ENCODE data around the gene STAT4.
"Not testable (repeated sequence)": the region's sequence is repeated elsewhere in the genome, so short reads cannot be mapped to it uniquely, and the experiment has no call there.

The STAT4 gene

DNA sequence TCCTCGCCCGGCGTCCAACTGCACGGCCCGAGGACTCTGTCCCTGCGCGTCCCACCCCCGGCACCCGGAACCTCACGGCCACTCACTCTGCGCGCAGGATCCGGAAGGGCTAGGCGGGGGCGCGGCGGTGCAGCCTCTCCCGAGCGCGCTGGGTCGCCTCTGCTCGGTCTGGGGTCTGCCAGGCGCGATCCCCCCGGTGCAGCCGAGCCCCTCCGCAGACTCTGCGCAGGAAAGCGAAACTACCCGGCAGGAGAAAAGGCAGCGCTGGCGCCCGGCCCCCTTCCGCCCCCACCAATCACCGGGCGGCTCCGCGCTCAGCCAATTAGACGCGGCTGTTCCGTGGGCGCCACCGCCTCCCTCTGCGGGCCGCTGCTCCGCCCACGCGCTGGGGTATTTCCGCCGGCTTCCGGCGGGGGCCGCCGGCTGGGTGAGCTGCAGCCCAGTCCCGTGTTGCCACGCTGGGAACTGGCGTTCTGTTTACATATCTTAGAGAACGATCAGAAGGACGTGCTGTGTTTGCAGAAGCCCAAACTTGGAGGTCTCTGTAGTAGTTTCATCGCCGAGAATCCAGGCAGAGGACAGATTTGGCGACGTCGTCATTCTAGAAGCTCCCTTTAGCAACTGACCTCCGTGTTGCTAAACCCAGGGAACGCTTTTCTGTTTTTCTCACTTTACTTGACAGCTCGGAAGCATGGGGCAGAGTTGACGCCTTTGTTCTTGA is 136.7 kb downstream of the STAT4 start, which contains the start of gene STAT1:
Gene STAT1, minus strand, starts transcription at position 240 of the 721 bp plus-strand sequence. CDS start 4,168 bp downstream, outside the sequence.
- peak; percentile 92 to 95 for DNase-seq

DNA sequence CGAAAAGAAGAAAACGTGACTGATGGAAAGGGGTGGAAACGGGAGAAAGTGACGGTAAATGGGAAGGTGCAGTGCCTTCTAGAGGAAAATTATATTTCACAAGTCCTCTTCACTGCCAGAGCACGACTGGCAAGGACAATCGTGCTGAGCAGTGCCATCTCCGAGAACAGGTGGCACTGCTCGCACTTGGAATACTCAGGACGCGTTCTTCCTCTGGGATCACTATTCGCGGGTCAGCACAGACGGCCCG is 137.2 kb downstream of the STAT4 start:
- no peak for DNase-seq

DNA sequence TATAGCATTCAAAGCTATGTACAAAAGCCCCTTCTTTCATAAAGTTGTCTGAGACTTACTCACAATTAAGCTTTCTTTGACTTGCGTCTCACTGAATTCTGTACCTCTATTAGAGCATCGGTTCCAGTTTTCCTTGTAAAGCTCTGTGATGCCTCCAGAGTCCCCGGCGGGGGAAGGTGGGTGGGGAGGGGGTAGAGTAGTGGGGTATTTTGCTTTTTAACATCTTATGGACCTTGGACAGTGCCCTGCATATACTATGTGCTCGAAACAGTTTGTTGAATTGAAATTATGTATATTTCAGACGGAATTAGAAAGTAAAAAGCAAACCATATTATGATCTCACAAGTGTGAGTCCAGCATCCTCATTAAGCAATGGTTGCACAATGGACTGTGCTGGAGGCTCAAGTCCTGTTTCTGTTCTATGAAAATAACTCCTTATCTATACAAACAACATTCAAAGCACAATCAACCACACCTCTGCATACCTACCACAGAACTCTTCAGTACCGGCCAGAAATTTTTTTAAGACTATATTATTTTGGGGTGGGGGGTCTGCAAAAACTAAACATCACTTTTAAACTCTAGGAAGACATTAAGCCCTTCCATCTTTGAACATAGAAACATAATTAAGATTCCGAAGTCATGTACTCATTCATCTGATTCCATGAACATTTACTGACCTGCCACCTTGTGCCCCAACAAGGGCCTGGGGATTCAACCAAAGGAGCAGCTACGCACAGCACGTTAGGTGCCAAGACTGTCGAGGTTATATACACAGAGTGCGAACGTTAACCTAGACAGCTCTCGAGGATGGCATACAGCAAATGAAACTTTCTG is 137.7 kb downstream of the STAT4 start:
- no peak for DNase-seq

DNA sequence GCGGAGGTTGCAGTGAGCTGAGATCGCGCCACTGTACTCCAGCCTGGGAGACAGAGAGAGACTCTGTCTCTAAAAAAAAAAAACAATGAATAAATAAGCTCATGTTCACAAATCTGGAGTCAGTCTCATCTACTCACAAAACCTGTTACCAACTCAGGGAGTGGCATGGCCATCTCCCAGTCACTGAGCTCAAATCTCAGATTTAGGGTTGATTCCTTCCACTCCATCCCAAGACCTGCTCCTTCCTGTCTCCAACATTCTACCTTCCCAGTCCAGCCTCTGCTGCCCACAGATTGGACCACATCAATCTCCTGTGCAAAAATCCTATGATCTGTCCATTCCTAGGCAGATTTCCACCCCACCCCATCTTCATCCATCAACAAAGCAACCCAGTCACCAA is 138.4 kb downstream of the STAT4 start:
- DNase-seq = no peak

DNA sequence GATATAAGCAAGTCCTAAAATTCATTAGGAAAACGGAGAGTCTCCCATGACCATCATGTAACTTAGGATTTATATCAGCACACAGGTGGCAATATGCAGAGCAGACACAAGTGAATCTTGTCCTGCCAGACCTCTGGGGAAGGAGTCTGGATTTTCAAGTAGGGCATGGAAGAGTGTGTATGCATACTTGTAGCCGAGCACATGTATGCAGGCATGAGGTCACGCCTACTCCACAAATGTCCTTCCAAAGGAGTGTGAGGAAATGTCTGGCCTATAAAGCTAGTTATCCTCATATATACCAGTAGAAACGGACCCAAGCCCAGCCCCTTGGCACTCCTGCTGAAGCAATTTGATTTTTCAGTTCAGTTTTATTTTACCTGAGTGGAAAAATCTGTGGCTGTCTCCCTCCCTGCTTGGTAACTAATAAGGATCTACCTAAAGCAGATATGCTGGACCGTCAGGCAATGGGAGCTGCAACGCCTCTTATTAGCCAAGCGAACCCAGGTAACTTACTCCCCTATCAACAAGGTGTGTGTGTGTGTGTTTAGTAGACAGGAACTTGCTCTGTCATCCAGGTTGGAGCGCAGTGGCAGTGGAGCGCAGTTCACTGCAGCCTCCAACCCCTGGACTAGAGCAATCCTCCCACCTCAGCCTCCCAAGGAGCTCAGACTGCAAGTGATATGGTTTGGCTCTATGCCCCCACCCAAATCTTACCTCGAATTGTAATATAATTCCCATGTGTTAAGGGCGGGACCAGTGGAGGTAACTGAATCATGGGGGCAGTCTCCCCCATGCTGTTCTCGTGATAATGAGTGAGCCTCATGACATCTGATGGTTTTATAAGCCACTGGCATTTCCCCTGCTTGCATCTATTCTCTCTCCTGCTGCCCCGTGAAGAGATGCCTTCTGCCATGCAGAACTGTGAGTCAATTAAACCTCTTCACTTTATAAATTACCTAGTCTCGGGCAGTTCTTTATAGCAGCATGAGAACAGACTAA is 139.6 kb downstream of the STAT4 start:
- no peak for DNase-seq

DNA sequence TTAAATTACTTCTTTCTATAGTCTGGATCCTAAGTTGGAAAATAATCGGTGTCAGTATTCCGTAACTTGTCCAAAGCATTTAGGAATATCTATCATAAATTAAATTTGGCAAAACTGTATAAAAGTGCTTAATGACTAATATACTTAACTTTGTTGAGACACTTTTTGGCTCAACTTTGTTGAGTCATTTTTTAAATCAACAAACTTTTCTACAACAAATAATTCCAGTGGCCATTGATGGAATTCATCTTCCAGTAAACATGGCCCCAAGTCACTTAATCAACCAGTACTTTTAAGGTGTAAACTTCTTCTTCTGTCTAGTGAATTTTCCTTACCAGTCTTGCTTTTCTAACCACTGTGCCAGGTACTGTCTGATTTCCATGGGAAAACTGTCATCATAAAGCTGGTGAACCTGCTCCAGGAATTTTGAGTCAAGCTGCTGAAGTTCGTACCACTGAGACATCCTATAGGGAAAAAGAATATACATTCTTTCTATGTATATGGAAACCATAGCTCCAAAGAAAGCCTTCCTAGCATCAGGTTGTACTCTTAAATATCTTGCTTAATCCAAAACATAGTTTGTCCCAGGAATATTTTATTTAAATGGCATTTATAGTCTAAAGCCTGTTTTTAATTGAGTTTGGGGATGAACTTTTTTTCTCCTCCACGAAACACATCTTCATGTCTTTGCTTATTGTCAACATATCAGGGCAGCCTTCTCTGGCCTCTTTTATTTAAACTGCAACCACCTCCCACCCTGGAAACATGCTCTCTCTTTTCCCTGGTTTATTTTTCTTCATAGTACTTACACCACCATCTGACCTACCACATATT is 141.0 kb downstream of the STAT4 start:
- DNase-seq = no peak

DNA sequence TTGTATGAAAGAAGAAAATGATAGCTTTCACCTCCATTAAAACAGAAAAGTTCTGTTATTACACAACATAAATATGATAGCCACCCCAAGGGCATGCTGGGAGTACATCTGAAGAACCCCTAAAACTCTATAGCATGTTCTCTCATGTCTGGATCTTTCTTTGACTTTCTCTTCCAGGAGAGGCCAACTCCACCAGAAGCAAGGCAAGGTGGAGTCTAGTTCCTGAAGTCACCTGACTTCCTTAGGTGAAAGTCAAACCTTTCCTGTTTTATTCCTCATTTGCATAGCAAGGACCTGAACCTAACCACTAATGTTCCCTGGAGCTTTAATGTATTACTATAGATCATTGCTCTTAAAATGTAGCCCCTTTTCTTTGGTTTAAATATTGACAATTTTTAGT is 142.5 kb downstream of the STAT4 start:
- DNase-seq = no peak

DNA sequence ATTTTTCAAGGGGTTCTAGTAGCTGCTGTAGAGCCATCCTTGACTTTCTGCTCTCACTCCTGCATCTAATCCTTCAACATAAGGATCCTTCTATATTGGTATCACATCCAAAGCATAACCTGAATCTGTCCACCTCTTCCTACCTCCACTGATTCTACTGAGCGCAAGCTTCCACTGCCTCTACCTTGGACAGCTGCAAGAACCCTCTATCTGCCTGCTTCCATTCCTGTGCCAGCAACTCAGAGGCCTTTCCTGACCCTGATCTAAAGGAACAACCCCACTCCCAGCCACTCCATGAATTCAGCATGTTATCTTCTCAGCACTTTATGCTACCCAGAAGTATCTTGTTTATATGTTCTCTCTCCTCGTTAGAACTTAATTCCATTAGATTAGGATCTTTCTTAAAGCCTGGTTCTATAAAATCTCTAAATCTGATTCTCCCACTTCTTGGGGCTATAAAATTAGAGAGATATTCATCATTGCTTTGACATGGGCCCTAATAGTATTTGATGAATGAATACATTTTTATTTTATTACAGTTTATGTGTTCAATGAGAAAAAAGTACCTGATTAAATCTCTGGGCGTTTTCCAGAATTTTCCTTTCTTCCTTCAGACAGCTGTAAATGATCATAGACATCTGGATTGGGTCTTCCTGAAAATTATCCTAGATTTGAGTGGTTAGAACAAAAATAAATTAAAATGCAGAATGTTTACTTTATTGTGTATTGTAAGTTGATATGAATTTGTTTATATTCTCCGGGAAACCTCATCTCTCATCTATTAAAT is 143.6 kb downstream of the STAT4 start:
- DNase-seq = no peak

DNA sequence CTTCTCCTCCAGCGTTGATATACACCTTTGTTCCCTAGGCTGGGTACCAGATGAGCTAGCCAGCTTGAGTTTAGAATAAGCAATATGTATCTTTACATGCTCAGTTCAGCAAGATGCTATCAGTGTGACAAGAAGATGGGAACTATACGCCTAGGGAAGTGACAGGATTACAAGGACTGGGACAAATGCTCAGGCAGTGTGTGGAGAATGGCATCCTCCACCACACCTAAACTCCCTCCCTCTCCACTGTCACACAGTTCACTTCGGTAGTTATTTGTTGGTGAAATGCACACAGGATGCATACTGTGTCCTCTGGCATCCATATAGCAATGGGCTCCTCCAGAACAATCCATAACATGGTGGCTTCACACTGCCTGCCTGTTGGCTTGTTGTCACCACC is 144.5 kb downstream of the STAT4 start:
- DNase-seq = no peak

DNA sequence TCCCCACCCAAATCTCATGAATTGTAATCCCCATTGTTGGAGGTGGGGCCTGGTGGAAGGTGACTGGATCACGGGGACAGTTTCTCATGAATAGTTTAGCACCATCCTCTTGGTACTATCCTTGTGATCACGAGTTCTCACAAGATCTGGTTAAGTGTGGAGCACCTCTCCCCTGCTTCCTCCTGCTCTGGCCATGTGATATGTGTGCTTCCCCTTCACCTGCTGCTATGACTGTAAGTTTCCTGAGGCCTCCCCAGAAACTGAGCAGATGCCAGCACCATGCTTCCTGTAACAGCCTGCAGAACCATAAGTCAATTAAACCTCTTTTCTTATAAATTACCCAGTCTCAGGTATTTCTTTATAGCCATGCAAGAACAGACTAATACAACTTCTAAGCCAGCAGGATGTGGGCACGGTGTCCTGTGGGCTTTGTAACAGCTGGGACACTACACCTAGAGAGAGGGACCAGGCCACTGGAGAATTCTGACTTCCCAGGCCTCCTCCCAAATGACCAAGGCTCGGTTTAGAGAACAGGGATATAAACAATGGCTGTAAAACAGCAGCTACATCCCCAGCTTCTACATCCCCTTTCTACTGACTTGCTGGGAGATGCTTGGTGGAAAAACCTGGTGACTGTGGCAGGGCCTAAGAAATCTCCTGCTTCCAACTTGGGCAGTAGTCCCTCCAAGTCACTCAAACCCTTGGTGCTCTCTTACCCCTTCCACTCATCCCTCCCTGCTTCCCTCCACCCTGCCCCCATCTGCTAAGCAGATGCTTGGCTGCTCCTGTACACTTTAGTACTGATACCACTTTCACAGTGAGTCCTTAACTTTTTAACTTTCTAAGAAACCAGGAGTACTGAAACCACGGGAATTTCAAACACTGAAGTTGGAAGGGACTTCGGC is 147.1 kb downstream of the STAT4 start:
- DNase-seq = no peak

DNA sequence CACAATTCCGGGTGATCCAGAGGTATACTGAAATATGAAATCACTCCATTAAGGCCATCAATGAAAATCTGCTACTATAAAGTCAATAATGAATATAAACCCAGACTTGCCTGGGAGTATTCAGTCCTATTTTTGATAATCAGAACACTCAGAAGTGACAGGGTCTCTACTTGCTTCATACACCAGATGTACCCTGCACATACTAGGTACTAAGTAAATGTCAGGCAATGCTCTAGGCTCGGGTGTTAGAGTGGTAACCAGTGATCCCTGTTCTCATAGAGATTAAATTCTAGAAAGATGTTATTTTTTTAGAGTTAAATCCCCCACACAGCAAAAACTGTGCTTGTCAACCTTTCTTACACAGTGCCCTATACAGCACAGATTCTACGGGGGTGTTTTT is 149.2 kb downstream of the STAT4 start:
- no peak for DNase-seq

DNA sequence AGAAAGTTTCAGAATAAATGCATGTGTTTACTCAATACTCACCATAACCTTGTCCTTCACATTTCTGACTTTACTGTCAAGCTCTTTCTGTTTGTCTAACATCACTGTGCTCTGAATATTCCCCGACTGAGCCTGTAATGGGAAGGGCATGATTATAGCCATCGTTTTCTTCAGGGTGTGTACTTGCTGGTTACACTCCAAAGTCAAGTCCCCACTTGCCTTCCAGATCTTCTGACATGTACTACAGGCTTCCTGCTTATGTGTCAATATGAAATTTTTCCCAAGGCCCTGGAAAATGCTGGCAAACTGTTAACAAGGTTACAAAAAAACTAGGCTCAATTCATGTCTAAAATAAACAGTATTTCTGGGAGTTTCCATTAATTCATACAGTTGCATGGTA is 149.8 kb downstream of the STAT4 start:
- DNase-seq = no peak

DNA sequence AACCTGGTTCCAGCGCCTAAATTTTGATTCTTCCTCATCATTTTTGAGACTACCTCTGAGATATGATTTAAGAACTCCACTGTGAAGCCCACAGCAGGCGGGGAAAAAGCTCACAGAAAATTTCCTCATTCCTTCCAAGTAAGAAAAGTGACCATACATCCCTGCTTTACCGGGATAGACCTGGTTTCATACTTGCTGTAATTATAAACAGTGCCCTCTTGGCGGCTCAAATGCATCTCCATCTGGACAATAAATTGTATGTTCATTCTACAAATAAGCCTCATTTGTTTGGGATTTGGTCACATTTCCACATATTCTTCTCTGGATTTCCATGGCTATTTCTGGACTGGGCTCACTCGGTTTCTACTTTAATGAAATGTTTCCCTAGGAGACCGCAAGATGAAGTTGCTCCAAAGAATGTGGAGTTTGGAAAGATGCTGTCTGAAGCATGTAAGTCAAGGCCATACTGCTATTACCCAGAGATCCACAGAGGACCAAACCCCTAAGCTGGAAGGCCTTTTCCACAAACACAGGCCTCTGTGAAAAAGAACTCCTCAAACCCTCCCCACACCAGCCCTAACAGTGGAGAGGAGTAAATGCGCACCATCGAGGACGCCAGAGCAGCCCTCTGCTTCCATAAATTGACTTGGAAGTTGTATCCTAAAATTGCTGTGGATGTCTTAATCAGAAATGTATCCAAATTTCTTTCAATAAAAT is 150.7 kb downstream of the STAT4 start:
- DNase-seq = no peak

DNA sequence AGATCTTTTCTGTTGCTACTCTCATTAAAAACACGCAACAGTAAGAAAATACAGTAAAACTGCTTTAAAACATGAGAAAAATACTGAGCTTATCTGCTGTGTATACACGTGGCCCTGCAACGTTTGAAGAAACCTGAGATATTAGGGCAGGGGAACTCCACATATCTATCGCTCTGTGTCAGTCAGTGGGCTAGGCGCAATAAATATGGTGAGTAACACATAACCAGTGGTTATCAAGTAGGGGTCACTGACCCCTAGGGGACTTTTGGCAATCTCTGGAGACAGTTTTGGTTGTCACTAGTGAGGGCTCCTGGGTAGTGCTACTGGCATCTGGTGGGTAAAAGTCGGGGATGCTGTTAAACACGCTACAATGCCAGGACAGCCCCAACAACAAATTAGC is 151.7 kb downstream of the STAT4 start:
- no peak for DNase-seq

DNA sequence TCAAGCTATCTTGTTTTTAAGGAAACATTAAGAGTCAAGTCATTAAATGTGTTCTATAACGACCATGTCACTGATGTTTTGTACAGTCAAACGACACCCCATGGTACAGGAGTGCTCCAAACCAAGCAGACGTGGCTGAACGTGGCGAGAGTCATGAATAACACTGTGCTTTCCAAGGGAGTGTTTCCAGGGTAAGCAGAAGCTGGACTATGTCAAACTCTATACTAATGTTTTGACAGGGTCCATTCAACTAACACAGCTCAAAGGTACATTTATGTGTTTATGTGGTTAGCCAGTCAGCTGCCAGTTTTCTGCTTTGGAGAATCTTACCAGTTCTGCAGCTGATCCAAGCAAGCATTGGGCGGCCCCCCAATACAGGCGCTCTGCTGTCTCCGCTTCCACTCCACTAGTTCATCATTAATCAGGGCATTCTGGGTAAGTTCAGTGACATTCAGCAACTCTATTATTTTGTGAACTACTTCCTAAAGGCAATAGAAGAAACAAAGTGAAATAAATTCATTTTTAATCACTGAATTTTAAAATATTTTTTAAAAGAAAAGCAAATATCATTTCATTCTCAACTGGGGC is 153.2 kb downstream of the STAT4 start:
- DNase-seq = no peak

DNA sequence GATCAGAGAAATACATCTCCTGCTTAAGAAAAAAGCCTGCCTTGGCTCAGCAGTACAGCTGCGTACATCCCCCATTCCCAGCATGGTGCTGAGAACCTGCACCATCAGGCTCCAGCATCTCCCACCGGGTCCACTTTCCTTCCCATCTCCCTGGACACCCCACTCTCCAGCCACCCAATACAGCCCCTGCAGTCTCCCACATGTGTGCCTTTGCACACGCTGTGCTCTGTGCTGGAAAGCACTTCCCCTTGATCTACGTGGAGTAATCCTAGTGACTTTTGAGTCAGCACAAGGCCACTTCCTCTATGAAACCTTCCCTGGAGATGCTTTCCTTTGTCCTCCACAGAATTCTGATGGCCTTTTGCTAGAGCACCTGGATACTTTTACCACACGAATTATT is 153.8 kb downstream of the STAT4 start:
- no peak for DNase-seq

DNA sequence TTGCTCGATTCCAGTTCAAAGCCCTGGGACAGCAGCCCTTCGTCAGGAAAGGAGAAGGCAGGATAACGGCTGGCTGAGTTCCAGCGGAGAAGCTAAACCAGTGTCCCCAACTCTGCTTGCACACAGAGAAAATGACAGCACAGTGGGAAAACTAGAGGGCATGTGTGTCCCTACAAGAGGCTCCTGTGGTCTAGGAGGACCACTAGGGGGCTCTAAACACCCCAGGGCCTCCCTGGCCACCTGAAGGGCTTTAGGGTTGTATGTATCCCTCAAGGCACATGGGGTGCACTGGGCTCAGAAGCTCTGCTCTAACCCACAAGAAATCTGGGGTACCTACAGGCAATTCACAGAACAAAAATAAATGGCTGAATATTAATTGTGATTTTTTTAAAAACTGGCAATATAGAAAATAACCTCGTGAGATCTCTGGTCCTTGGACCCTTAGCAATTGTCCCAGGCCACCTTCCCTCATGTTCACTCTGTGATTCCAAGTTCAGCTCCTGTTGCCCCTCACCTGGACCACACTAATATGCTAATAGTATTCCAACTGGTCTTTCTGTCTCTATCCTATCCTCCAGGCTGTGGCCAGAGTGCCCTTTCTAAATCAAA is 154.4 kb downstream of the STAT4 start:
- peak; percentile 45 to 56 for DNase-seq

DNA sequence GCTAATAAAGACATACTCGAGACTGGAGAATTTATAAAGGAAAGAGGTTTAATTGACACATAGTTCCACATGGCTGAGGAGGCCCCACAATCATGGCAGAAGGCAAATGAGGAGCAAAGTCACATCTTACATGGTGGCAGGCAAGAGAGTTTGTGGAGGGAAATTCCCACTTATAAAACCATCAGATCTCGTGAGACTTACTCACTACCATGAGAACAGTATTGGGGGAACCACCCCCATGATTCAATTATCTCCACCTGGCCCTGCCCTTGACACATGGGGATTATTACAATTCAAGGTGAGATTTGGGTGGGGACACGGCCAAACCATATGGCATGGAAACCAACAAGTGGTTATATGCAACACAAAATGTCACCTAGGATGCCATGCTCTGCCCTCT is 155.5 kb downstream of the STAT4 start:
- DNase-seq = not testable (repeated sequence)

DNA sequence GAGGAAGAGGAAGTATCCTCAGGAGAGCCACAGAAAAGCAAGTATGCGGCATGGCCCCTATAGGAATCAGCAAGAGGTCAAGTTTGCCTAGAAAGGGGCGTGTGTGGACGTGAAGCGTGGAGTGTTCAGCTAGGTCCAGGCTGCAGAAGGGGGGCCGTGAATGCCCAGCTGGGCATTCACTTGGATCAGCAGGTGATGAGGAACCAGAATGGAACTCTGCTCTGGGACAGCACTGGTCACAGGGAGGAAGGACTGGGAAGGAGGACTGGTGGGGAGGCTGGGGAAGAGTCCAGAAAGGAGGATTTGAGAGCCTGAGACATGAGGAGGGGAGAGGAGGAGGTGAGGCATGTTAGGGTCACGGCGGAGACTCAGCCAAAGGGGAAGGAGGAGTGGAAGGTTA is 156.6 kb downstream of the STAT4 start:
- DNase-seq = no peak
